ENCODE data around the gene NUP85.
"Not testable (repeated sequence)": the region's sequence is repeated elsewhere in the genome, so short reads cannot be mapped to it uniquely, and the experiment has no call there.

NUP85 gene

DNA sequence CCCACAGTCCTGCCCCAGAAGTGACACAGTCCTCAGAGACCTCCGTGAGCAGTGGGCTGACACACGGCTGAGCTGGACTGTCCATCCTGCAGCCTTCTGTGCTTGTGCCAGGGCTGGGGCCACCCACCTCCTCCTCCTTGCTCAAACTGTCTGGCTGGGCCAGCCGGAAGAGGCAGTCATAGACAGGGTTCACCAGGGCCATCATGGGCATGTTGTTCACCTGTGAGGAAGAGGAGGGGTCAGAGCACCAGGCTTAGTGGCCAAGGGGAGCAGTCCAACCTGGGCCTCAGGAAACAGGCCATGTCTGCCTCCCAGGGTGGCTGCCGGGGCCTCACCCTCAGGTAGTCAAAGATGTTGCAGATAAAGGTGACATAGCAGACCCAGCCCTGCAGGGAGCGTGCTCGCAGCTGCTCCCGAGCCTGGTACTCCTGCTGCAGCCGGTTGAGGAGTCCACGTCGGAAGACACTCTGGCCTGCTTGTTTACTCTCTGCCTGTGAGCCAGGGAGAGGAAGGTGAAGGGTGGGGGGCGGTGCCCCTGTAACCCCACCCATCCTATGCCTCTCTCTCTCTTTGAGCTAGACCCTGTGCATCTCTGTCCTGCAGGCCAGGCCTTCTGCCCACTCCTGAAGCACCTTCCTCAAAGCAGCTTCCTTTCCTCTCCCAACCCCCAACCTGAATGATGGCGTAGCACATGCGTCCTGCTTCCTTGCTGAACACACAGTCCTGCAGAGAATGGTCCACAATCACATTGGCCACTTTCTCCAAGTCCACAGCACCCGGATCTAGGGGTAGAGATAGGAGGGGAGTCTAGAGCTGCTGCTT is 62.1 kb downstream of the NUP85 start:
- no peak for DNase-seq (ENCODE audit: low spot score)

- peak; percentile 49 for DNase-seq (ENCODE audit: low spot score)
Measured at GRCh38 chr17:75269844-75270217, 64.4 kb downstream of the NUP85 start.

DNA sequence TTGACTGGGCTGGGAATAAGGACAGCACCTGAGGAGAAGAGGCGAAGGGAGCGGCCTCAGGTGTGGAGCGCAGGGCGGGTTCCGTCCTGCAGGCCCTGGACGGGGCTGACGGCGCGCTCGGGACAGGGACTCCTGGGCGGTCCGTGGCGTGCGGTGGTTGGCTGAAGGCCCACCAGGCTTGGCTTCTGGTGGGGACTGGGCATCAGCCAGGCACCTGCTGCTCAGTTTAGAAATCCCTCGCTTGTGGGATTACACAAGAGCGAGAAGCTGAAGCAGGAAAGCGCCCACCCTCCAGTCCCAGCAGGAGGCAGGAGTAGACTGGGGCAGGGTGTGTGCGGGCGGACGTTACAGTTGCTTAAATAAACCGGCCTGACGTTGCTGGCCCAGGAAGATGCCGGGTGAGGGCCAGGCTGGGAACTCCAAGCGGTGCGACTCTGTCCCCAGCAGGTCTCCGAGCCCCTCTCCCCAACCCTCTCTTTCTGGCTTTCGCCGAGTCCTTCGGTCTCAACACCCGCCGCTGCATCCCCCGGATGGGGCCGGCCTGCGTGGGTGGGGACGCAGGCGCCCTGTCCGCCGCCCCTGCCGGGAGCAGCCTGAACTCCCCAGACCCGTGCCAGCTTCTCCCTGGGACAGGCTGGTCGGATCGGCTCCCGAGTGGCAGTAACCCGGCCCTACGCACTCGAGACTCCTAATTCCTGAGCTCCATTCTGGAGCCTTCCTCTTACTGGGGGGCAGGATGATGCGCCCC is 64.9 kb downstream of the NUP85 start:
- DNase-seq (ENCODE audit: low spot score), result peak; percentile 88

DNA sequence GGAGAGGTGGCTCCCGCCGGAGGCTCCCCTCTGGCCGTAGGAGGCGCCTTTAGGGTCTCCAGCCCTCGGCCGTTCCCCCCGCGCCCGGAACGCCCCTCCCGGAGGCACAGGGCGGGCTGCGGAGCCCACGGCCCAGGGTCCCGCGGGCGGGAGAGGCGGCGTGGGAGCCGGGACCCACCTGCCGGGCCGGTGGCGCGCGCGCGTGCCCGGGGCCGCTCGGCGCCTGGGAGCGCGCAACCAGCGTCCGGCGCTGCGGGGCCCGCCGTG is 65.4 kb downstream of the NUP85 start, which contains the start of gene MIF4GD:
MIF4GD (minus strand) TSS at position 266 of the 267 bp plus-strand sequence. CDS start 1,036 bp downstream, outside the sequence.
- DNase-seq (ENCODE audit: low spot score), result no peak

GRCh38 chr17:75271233-75271954 is 65.9 kb downstream of the NUP85 start:
- DNase-seq (ENCODE audit: low spot score), result peak; percentile 85

DNA sequence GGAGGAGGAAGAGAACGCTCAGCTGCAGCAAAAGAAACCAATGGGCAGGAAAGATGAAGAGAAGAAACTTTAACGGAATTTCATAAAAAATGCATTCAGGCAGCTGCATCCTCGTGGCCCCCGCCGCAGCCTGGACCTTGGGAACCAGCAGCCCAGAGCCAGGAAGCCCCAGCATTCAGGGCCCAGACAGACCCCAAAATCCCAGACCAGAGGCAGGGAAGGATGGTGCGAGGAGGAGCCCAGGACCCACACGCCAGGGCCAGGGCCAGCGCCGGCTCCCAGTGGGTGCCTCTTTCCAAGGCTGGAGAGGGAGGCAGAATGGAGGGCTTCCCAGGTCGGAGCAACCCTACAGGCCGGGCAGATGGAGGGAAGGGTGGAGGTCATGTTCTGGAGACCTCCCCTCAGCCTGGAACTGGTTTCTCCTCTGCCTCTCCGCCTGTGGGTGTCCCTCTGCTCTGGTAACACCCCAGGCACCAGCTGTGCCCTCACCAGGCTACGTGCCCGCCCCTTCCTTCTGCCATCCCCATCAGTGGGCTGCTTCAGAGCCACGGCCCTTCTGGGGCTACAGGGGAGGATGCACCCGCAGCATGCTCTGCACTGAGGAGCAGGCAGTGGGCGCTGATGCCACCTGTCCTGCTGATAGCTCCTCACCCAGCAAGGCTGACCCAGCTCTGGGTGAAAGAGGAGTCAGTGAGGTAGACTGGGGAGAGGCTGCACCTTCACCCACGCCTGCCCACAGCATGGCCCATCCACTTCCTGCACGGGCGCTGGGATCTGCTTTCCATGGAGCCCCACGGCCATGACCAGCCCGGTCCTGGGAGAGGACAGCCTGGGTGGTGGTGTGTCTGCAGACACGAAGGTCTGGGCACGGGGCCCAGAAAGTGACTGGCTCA is 66.7 kb downstream of the NUP85 start:
- no peak for DNase-seq (ENCODE audit: low spot score)

- no peak for DNase-seq (ENCODE audit: low spot score)
Measured at GRCh38 chr17:75272848-75273184, 67.3 kb downstream of the NUP85 start.

- DNase-seq (ENCODE audit: low spot score), result peak; percentile 84
Measured at GRCh38 chr17:75273977-75274708, 68.7 kb downstream of the NUP85 start.

GRCh38 chr17:75277664-75278071 is 72.2 kb downstream of the NUP85 start:
- no peak for DNase-seq (ENCODE audit: low spot score)

DNA sequence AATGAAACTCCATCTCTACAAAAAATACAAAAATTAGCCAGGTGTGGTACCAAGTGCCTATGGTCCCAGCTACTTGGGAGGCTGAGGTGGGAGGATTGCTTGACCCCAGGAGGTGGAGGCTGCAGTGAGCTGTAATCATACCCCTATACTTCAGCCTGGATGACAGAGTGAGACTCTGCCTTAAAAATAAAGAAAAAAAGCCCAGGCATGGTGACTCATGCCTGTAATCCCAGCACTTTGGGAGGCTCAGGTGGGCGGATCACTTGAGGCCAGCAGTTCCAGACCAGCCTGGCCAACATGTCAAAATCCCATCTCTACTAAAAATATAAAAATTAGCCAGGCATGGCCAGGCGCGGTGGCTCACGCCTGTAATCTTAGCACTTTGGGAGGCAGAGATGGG is 74.7 kb downstream of the NUP85 start:
- not testable (repeated sequence) for DNase-seq (ENCODE audit: low spot score)

GRCh38 chr17:75285123-75285522 is 79.6 kb downstream of the NUP85 start:
- no peak for DNase-seq (ENCODE audit: low spot score)

All from RKO (cell line).